GM19025 (cell line): ENCODE measurements around the gene MMP17.

Experiments
- ATAC-seq: cut with Tn5 transposase; IDR thresholded peaks from one replicate; pipeline ENCODE4 v1.9.1; 2021; ENCODE audit warnings: mild to moderate bottlenecking, low read depth, moderate library complexity; ENCODE audit not compliant: unreplicated experiment

The MMP17 gene

DNA sequence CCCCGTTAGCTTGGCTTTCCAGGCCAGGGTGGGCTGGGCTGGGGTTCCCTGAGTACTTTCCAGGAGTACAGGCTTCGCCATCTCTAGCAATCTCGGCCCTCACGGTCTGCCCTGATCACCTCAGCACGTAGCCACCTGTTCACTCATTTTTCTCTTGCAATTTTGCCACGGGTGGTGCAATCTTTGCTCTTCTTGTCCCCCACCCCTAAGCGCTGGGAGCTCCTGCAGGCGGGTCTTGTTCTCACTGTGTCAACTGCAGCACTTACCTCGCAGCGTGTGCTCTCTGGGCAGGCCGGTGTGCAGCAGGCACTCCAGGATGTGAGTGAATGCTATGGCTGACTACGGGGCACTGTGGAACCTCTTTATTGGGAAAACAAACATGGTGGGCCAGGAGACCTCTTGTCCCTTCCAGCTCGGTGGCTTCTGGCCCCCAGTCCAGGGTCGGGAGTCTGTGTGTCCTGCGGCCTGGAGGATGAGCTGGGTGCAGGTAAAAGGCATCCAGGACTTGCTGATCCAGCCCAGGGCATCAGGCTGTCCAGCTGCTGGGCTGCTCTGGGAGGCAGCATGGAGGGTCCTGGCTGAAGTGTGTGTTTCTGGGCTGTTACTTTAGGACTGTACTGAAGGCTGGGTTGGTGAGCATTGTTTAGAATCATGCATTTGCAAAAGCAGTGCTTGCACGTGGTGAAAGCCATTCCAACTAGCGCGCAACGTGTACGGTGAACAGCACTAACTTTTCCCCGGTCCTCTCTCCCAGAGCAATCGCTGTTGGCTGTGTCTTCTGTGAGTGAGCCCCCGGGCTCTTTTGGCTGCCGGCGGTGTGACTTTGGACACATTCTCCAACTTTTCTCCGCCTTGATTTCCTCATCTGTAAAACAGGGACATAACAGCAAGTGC is 64.8 kb downstream of the MMP17 start:
- ATAC-seq: no peak

DNA sequence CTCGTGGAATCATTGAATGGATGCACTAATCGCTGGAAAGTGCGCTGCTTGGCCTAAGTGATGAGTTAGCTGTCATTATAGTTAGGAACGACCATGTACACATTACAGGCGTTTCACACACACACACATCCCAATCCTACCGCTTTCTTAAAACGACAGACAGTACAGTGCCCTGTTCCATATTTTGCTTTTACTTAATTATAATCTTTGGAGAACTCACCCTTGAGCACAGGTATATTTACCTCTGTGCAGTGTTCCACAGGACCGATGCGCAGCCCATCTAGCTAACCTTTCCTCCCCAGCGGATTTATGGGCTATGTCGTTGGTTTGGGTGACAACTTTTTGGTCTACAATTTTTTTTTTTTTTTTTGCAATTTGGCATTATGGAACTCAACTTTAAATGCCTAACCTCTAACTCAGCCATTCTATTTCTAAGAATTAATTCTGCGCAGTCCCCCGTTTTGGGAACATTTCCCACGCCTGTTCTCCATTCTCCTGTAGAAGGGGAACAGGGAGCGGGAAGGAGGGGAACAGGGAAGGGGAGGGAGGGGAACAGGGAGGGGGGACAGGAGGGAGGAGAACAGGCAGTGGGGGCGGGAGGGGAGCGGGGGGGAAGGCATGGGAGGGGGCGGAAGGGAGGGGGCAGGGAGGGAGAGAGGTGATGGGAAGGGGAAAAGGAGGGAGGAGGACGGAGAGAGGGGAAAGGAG is 65.6 kb downstream of the MMP17 start:
- no peak for ATAC-seq

DNA sequence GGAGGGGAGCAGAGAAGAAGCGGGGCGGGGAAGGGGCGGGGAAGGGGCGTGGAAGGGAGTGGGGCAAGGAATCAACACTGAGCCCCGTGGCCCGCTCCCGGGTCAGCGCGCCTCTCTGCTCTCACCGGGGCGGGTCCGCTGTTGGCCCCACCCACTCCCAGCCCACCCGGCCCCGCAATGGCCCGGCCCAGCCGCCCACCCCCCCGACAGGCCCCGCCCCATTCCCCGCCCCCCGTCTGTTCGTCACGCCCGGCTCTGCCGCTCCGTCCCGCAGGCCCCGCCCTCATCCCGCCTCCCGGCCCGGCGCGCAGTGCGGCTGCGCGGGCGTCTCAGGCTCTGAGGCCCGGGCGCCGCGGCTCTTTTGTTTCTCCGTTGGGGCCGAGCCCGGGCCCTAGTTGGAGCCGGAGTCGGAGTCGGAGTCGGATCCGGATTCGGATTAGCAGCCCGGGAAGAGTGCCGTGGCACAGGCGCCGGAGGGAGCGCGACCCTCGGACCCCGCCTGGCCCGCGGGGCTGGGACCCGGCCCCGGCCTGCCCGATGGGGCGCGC is 66.2 kb downstream of the MMP17 start, which contains the start of gene ULK1:
Gene ULK1, plus strand, starts transcription at position 310 of the 548 bp plus-strand sequence. CDS start 380 bp downstream, outside the sequence.
- ATAC-seq: peak; percentile 84

GRCh38 chr12:131894981-131895639 is 66.9 kb downstream of the MMP17 start:
- ATAC-seq: no peak

- ATAC-seq: no peak
Measured at GRCh38 chr12:131895640-131896079, 67.5 kb downstream of the MMP17 start.

DNA sequence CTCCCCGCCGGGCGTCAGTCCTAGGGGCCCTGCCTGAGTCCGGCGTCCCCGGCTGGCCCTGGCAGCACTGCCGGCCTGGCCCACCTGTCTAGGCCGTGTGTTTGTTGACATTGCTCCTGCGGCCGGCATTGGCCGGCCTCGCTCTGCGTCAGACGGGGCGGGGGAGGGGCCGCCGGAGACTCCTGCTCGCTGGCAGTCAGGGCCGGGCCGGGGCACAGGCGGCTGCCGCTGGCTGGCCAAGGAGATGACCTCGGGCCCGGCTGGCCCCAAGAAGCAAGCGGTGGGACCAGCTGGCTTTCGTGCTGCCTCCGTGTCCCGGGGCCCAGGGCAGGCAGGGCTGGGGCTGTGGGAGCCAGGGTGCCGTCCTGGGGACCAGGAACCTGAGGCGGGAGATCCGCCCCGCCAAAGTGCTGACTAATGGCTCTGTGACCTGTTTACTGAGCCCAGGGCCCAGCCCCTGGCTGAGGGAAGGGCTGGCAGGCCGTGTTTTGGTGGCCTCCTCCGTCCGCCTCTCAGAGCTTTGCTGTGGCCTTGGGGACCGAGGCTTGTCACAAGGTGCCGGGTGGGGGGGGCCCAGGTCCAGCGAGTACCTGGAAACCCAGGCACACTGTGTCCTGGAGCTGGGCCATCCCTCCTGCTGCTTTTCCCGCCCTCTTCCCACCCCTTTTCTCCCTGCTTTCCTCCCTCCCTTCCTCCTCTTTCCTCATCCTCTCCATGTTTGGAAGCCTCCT is 68.1 kb downstream of the MMP17 start:
- peak; percentile 50 for ATAC-seq

- no peak for ATAC-seq
Measured at GRCh38 chr12:131896811-131897270, 68.6 kb downstream of the MMP17 start.

DNA sequence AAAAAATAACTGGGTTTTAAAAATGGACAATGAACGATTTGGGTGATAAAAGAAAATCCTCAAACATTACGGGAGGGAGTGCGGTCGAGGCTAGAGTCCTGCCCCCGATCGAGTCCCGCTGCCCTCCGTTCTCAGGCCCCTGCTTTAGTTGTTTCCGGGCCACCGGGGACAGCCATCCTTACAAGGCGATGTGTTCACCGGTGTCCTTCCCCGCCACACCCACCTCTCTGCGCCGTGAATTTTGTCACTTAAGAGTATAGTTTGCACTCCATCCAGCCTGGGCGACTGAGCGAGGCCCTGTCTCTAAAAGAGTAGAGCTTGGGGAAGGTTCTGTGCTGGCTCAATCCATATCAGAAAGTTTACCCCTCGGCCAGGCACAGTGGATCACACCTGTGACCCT is 69.1 kb downstream of the MMP17 start:
- no peak for ATAC-seq

DNA sequence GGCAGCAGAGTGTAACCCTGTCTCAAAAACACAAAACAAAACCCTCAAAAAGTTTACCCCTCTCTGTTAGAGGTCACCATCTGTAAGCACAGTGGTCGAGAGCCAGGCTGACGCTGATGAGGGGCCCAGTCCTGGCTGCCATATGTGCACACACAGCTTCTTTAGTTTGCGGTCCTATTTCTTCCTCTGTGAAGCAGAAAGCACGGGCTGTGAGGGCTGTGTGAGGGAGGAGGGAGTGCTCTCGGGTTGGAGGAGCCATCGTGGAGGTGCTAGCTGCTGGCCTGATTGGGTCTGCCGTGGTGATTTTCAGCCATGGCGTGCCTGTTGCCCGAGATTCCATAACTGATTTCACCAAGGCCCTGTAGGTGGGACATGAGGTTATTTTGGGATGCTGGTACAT is 69.7 kb downstream of the MMP17 start:
- ATAC-seq: no peak

DNA sequence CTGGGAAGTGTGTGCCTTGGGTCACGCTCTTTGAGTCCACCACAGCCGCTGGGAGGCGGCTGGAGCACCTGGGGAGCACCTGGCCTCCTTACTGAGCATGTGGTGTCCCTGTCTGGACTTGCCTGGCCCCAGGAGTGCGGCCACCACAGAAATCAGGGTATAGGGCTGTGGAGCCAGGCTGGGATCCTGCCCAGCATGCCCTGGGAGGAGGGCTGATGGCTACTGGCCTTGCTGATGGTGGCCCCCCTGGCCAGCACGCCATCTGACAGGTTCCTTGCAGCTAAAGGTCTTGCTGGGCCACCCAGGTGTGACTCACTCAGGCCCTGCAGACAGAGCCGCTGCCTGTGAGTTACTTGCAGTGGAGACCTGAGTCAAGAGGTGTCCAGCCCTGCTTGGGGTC is 72.2 kb downstream of the MMP17 start:
- ATAC-seq: no peak
